K562 (cell line): ENCODE data around the gene MPST. TPM values are rescaled to one million over a fixed set of nuclear protein-coding genes. Genes with fewer than 3 reads are reported as not detected.

Source experiments
- ASH1L ChIP-seq: fragments of 450-650 bp; IDR thresholded peaks from 2 replicates; pipeline ENCODE4 v1.6.1; 2018; ENCODE audit warnings: borderline replicate concordance, mild to moderate bottlenecking, low read depth; ENCODE audit not compliant: partially characterized antibody
- BRD4 ChIP-seq: fragments of 200-600 bp; sonication (generic); IDR thresholded peaks from 2 replicates; pipeline ENCODE4 v1.6.1; 2017; ENCODE audit warnings: inconsistent platforms
- CHD4 ChIP-seq: fragments of 200-600 bp; sonication (generic); IDR thresholded peaks from 3 replicates; pipeline ENCODE4 v1.6.1; 2012; ENCODE audit warnings: low read depth, mild to moderate bottlenecking, mixed read lengths, low read length, inconsistent platforms; ENCODE audit not compliant: insufficient read depth, insufficient replicate concordance, poor library complexity, severe bottlenecking
- COPS2 ChIP-seq: fragments of 450-650 bp; conservative IDR thresholded peaks from 2 replicates; pipeline ENCODE4 v1.6.1; 2016; ENCODE audit warnings: mild to moderate bottlenecking, moderate library complexity
- ETV5 ChIP-seq: sonication (generic); formaldehyde crosslinking; IDR thresholded peaks from 2 replicates; pipeline ENCODE4 v1.4.0; 2020; ENCODE audit warnings: low read depth, mild to moderate bottlenecking, missing genetic modification reagents
- FOXP4 ChIP-seq: sonication (generic); formaldehyde crosslinking; IDR thresholded peaks from 2 replicates; pipeline ENCODE4 v1.8.0; 2022; ENCODE audit warnings: mild to moderate bottlenecking, missing genetic modification reagents, borderline replicate concordance
- HINFP ChIP-seq: fragments of 450-650 bp; conservative IDR thresholded peaks from 2 replicates; pipeline ENCODE4 v1.6.1; 2016; ENCODE audit warnings: missing genetic modification characterization, low read depth, mild to moderate bottlenecking, control low read depth, missing compliant biosample characterization
- KDM2B ChIP-seq: fragments of 250-450 bp; sonication (Bioruptor Pico); IDR thresholded peaks from 2 replicates; pipeline ENCODE4 v1.8.0; 2021; ENCODE audit warnings: mild to moderate bottlenecking, moderate library complexity
- MCM5 ChIP-seq: fragments of 450-650 bp; IDR thresholded peaks from 2 replicates; pipeline ENCODE4 v1.6.1; 2016; ENCODE audit warnings: low read depth
- NELFE ChIP-seq: IDR thresholded peaks from 2 replicates; pipeline ENCODE4 v1.6.1; 2011; ENCODE audit warnings: mild to moderate bottlenecking; ENCODE audit not compliant: insufficient read depth, insufficient read length
- POLR3G ChIP-seq: IDR thresholded peaks from 2 replicates; pipeline ENCODE4 v1.6.1; 2011; ENCODE audit not compliant: insufficient read length, insufficient replicate concordance; ENCODE audit errors: extremely low read depth
- PTTG1 ChIP-seq: fragments of 450-650 bp; IDR thresholded peaks from 2 replicates; pipeline ENCODE4 v1.6.1; 2016; ENCODE audit warnings: low read depth, mild to moderate bottlenecking, missing genetic modification characterization, missing compliant biosample characterization
- RAD51 ChIP-seq: fragments of 450-650 bp; IDR thresholded peaks from 2 replicates; pipeline ENCODE4 v1.7.1; 2016; ENCODE audit warnings: low read depth, mild to moderate bottlenecking, borderline replicate concordance
- RBM17 ChIP-seq: fragments of 200-400 bp; formaldehyde crosslinking; IDR thresholded peaks from 2 replicates; pipeline ENCODE4 v1.6.1; 2017; ENCODE audit warnings: low read depth, mild to moderate bottlenecking, low read length, borderline replicate concordance
- SMC3 ChIP-seq: conservative IDR thresholded peaks from 2 replicates; pipeline ENCODE4 v1.6.1; 2011; ENCODE audit warnings: low read depth, low read length, improper control_type of control experiment; ENCODE audit not compliant: insufficient read depth
- TCF7L2 ChIP-seq: fragments of 150-350 bp; IDR thresholded peaks from 2 replicates; pipeline ENCODE4 v1.6.1; 2016; ENCODE audit warnings: low read depth, mild to moderate bottlenecking, low read length, moderate library complexity
- TGIF2 ChIP-seq: sonication (generic); formaldehyde crosslinking; IDR thresholded peaks from 2 replicates; pipeline ENCODE4 v1.8.1; 2022; ENCODE audit warnings: mild to moderate bottlenecking, missing genetic modification reagents, moderate library complexity
- ZNF586 ChIP-seq: fragments of 450-650 bp; formaldehyde crosslinking; conservative IDR thresholded peaks from 2 replicates; pipeline ENCODE4 v1.4.0; 2020; ENCODE audit warnings: mild to moderate bottlenecking, moderate library complexity
- polyA plus RNA-seq, 8 experiments: library from polyadenylated mRNA; depleted of rRNA in 4 of 8; stranded (reverse) in 5 of 8; unstranded in 3 of 8; fragments of >200 nt; fragmentation: Nextera tagmentation in 2 of 8; fragmentation: Illumina TruSeq in 1 of 8; extraction: Ambion mirVana in 2 of 8; extraction: Trizol in 1 of 8; gene quantifications; 2 replicates each; pipeline versions ENCODE4 v1.2.1 to v1.2.3, GENCODE V29; 2011 to 2014; ENCODE audit warnings: inconsistent platforms in 1 of 8, missing spikeins in 1 of 8
- total RNA-seq, 7 experiments: library from RNA; depleted of rRNA in 6 of 7; stranded (reverse); fragments of >200 nt in 6 of 7; fragmentation: Illumina TruSeq in 2 of 7; extraction: Trizol in 2 of 7; gene quantifications; 2 replicates each; pipeline versions ENCODE4 v1.2.1 to v1.2.3, GENCODE V29; 2011 to 2021; ENCODE audit warnings: low replicate concordance in 1 of 7
- TF ChIP-seq, protein P1 (sequence below), 3 experiments: IDR thresholded peaks in 2 of 3; conservative IDR thresholded peaks in 1 of 3; 2 replicates each; pipeline ENCODE4 v1.5.1; 2011 to 2012; ENCODE audit warnings: low read length in 3 of 3, mild to moderate bottlenecking in 3 of 3, control low read depth in 2 of 3, improper control_type of control experiment in 1 of 3, inconsistent platforms in 1 of 3, low read depth in 1 of 3, mixed read lengths in 1 of 3, moderate library complexity in 1 of 3; ENCODE audit not compliant: insufficient read depth in 2 of 3
- TF ChIP-seq, protein P2 (sequence below): fragments of 250-450 bp; sonication (Bioruptor Pico); IDR thresholded peaks from 2 replicates; pipeline ENCODE4 v1.5.0; 2020; ENCODE audit warnings: mild to moderate bottlenecking, borderline replicate concordance

MPST gene
- total and polyA plus RNA-seq, 9 of the 15 experiments (the other 6 are each of a cell fraction or from before 2014, with no cell fraction given): 0.65 to 104 (median 24.3) TPM

DNA sequence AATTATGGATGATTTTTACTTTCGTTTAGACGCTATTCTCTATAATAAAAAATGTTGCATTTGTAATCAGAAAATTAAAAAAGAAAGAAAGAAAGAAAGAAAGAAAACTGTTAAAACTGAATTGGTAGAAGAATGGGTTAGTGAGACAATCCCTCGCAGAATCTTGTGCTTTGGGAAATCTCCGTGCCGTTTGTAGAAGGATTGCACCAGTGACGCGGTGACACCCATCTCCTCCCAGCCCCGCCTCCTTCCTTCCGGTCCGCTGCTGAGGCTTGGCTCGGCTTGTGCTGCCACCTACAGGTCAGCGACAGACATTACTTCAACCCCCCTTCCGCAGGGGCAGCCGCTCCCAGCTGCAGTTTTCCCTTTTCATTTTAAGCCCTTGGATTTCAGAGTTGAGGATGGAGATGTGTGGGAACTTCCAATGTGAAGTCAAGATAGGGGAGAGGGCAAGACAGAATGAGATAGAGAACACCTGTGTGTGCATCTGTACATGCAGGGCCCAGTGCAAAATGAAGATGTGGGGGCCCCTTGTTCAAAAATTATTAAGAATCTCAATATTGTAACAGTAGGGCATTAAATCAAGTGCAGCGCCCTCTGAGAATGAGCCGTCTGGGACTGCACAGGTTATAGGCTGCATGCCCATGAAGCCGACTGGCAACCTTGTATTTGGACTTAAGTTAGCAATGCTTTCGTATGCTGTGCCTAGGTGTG lies 41.4 kb upstream of the MPST start (continued):
- TF ChIP-seq FOXP4: no peak
- no peak for TF ChIP-seq CHD4
- TF ChIP-seq ASH1L: no peak
- TF ChIP-seq MCM5: no peak
- no peak for TF ChIP-seq RAD51
- TF ChIP-seq, protein P1, sequence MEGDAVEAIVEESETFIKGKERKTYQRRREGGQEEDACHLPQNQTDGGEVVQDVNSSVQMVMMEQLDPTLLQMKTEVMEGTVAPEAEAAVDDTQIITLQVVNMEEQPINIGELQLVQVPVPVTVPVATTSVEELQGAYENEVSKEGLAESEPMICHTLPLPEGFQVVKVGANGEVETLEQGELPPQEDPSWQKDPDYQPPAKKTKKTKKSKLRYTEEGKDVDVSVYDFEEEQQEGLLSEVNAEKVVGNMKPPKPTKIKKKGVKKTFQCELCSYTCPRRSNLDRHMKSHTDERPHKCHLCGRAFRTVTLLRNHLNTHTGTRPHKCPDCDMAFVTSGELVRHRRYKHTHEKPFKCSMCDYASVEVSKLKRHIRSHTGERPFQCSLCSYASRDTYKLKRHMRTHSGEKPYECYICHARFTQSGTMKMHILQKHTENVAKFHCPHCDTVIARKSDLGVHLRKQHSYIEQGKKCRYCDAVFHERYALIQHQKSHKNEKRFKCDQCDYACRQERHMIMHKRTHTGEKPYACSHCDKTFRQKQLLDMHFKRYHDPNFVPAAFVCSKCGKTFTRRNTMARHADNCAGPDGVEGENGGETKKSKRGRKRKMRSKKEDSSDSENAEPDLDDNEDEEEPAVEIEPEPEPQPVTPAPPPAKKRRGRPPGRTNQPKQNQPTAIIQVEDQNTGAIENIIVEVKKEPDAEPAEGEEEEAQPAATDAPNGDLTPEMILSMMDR (IDR thresholded peaks at IDR 0.05 in 2 of 3, conservative IDR thresholded peaks at IDR 0.05 in 1 of 3; ENCODE audit: insufficient read depth in 2 of 3, low read depth in 1 of 3, low read length in 3 of 3): peak; percentile 82 to 86 (median 83)
- TF ChIP-seq PTTG1 (tag): no peak
- no peak for TF ChIP-seq RBM17
- TF ChIP-seq POLR3G: no peak
- TF ChIP-seq TCF7L2: no peak
- no peak for TF ChIP-seq COPS2
- TF ChIP-seq HINFP: peak; percentile 96
- TF ChIP-seq ETV5 (CRISPR knock-in tag): peak; percentile 92
- TF ChIP-seq NELFE: no peak
- TF ChIP-seq SMC3: peak; percentile 49
- no peak for TF ChIP-seq KDM2B (CRISPR knock-in tag)
- TF ChIP-seq, protein P2, sequence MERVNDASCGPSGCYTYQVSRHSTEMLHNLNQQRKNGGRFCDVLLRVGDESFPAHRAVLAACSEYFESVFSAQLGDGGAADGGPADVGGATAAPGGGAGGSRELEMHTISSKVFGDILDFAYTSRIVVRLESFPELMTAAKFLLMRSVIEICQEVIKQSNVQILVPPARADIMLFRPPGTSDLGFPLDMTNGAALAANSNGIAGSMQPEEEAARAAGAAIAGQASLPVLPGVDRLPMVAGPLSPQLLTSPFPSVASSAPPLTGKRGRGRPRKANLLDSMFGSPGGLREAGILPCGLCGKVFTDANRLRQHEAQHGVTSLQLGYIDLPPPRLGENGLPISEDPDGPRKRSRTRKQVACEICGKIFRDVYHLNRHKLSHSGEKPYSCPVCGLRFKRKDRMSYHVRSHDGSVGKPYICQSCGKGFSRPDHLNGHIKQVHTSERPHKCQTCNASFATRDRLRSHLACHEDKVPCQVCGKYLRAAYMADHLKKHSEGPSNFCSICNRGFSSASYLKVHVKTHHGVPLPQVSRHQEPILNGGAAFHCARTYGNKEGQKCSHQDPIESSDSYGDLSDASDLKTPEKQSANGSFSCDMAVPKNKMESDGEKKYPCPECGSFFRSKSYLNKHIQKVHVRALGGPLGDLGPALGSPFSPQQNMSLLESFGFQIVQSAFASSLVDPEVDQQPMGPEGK (CRISPR knock-in tag): no peak
- TF ChIP-seq ZNF586 (CRISPR knock-in tag): no peak
- no peak for TF ChIP-seq TGIF2 (CRISPR knock-in tag)
- no peak for TF ChIP-seq BRD4
